Activated naive CD4-positive, alpha-beta T cell (primary cell): ENCODE results near the gene IER2.
A peak's percentile ranks its signal among the peaks of the same experiment; 100 is the strongest.
"Not testable (repeated sequence)": the region's sequence is repeated elsewhere in the genome, so short reads cannot be mapped to it uniquely, and the experiment has no call there.

Experiments
- DNase-seq, 4 experiments: peaks; one replicate each; lab custom pipeline; 2025; lab: John Stamatoyannopoulos, UW

Gene IER2

DNA sequence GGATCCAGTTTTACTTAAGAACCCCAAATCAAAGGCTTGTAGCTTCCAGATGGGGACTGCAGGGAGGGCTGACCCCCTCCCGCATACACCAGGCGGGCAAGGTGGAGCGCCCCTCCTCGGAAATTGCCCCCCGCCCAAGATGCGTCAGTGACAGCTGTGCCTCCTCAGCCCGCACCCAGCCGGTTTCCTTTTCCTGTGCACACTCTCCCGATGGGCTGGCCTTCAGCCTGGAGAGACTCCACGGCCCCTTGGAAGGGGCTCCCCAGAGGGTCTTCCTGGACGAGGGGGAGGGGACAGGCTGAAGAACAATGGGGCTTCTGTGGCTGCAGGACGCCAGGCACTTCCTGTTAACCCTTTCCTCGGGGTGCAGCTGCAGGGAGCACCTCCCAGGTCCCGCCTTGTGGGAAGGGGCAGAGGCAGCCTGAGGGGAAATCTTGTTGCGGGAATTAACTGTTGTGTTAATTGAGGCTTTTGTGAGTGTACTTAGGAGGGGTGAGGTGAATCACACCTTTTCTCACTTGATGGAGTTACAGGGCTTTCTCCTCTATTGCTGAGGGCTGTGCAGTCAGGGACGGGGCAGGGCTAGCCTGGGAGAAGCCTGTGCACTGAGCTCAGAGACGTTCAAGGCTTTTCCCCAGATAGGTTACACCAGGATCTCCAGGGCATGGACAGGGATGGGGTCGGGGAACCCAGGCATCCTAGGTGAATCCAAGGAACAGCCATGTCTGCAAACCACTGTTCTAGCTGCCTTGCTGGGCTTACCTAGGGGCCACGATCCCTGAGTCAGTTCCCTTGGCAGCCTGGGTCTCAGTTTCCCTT, 14.3 kb downstream of the IER2 start:
- peak in 1 of 4 experiments; percentile 49 for DNase-seq

GRCh38 chr19:13165162-13165997, 15.2 kb downstream of the IER2 start:
- no peak for DNase-seq

DNA sequence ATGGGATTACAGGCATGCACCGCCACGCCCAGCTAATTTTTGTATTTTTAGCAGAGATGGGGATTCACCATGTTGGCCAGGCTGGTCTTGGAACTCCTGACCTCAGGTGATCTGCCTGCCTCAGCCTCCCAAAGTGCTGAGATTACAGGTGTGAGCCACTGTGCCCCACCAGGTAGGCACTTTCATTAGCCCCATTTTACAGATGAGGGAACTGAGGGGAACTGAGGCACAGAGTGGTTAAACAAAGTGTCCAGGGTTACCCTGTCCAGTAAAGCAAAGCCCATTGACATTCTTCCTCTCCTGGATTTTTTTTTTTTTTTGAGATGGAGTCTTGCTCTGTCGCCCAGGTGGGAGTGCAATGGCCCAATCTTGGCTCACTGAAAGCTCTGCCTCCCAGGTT, 15.9 kb downstream of the IER2 start:
- not testable (repeated sequence) for DNase-seq

- DNase-seq, result no peak
These were observed 19.6 kb downstream of the IER2 start for GRCh38 chr19:13169769-13170168.

DNA sequence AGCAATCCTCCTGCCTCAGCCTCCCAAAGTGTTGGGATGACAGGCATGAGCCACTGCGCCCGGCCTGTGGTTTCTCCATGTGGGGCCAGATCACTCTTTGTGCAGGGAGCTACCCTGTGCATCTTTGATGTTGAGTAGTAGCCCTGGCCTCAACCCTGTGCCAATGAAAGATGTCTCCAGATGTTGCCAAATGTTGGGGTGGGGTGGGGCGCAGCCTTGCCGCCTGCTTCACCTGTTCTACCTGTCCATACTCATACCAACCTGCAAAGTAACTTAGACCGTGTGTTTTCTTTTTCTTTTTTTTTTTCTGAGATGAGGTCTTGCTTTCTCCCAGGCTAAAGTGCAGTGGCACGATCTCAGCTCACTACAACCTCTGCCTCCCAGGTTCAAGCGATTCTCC, 20.9 kb downstream of the IER2 start:
- DNase-seq, result no peak

DNA sequence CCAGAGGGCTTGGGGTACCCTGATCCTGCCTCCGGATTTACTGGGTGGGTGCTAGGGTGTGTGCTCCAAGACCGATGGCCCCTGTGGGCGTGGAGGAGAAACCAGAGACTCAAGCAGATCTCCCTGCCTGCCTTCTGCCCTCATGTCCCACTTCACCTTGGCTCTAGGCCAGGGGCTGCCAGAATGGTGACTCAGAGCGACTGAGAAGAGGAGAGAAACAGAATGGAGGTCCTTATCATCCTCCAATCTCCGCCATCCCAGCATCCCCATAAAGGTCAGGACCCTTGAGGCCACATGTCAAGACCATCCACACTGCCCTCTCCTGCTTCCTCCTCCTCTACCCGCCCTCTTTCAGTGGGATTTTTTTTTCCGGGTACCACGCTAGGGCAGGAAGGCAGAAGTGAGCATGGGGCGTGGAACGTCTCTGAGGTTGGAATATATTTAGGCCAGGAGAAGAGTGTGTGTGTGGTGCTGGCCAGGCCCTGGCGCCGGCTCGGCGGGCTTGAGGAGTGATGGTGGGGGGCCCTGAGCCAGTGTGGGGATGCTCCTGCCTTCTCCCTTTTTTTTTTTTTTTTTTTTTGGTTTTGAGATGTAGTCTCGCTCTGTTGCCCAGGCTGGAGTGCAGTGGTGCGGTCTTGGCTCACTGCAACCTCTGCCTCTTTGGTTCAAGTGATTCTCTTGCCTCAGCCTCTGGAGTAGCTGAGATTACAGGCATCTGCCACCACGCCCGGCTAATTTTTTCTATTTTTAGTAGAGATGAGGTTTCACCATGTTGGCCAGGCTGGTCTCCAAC, 22.3 kb downstream of the IER2 start:
- DNase-seq, result peak; percentile 14 to 81 (median 59)

- no peak for DNase-seq
These were observed 23.0 kb downstream of the IER2 start for GRCh38 chr19:13173139-13173737.

- no peak for DNase-seq
These were observed 26.1 kb downstream of the IER2 start for GRCh38 chr19:13176345-13176744.

GRCh38 chr19:13177584-13177983, 27.4 kb downstream of the IER2 start:
- not testable (repeated sequence) for DNase-seq

- DNase-seq, result not testable (repeated sequence)
These were observed 28.1 kb downstream of the IER2 start for GRCh38 chr19:13178291-13178690.

GRCh38 chr19:13181747-13182388, 31.7 kb downstream of the IER2 start:
- peak in 1 of 4 experiments; percentile 18 for DNase-seq

- DNase-seq, result not testable (repeated sequence)
These were observed 34.7 kb downstream of the IER2 start for GRCh38 chr19:13184926-13185325.

- not testable (repeated sequence) for DNase-seq
These were observed 35.8 kb downstream of the IER2 start for GRCh38 chr19:13185763-13186657.

GRCh38 chr19:13186688-13187087, 36.5 kb downstream of the IER2 start:
- DNase-seq, result not testable (repeated sequence)

DNA sequence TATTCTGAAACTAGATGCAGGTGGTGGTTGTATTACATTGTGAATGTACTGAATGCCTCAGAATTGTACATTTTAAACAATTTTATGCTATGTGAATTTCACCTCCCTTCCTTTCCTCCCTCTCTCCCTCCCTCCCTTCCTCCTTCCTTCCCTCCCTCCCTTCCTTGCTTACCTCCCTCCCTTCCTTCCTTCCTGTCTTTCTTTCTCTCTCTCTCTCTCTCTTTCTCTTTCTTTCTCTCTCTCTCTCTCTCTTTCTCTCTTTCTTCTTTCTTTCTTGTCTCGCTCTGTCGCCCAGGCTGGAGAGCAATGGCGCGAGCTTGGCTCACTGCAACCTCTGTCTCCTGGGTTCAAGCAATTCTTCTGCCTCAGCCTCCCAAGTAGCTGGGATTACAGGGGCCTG, 37.2 kb downstream of the IER2 start:
- no peak for DNase-seq

DNA sequence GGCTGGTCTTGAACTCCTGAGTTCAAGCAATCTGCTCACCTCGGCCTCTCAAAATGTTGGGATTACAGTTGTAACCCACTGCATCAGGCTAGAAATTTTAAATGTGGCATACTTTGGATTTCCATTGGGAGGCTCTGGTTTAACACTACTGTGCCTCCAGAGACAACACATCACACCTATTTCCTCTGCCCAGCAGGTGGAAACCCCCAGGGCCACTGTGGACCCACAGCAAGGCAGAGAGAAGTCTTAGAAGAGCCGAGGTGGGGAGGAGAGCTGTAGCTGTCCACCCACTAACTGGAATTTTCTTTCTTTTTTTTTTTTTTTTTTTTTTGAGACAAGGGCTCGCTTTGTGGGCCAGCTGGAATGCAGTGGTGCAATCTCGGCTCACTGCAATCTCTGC, 39.4 kb downstream of the IER2 start:
- DNase-seq, result no peak

DNA sequence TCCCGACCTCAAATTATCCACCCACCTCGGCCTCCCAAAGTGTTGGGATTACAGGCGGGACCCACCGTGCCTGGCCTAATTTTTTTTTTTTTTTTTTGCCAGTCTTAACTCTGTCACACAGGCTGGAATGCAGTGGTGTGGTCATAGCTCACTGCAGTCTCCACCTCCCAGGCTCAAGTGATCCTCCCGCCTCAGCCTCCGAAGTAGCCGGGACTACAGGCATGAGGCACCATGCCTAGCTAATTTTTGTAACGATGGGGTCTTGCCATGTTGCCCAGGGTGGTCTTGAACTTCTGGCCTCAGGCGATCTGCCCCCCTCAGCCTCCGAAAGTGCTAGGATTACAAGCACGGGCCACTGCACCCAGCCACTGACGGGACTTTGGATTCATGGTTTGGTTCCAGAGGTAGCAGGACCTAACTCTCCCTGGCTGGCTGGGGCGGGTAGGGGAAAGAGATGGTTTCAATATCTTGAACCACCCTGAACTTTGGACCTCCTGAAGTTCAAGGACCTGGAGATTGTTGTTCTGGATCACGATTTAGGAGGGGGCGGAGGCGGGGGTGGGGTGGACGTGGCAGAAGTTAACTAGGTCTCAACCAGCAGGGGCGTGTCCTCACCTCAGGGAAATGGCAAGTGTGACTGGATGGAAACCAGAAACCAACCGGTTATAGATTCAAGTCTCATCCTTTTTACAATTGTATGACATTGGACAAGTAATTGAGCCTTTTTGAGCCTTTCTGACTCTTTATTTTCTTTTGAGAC, 40.8 kb downstream of the IER2 start:
- DNase-seq, result no peak

DNA sequence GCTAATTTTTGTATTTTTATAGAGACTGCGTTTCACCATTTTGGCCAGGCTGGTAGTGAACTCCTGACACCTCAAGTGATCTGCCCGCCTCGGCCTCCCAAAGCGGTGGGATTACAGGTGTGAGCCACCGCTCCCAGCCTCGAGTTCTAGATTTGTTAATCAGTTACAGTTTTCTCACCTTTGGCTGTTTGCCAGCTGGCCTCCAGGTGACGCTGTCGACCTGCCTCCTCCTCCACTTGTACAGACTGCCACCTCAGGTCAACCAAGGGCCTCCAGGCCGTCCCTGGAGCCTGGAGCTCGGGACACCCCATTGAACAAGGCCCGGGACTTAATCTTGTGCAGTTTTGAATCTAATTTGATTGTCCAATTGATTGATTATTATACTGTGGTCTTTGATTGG, 45.5 kb downstream of the IER2 start:
- DNase-seq, result peak in 2 of 4 experiments; percentile 11 to 28

DNA sequence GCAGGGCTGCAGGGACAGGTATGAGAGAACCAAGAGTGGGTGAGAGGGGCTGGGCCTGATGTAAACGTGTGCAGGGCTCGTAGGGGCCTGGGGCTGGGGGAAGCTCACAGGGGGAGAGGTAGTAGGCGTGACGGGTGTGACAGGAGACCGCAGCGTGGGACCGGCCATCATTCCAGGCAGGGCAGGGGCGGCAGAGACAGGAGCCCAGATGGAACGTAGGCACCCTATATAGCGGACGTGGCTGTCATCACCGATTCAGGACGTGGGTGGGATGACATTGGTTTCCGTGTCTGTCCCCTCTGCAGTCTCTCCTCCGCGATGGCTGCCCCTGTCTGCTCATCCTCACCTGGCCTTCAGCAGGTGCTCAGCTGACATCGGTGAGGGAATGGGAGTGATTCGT, 48.4 kb downstream of the IER2 start:
- DNase-seq, result no peak
